ENCODE measurements around the gene GPATCH2L.

Gene GPATCH2L

GRCh38 chr14:76151398-76152332 is at the start of gene GPATCH2L:
TSS of gene GPATCH2L (plus strand) at chr14:76151922. CDS start at chr14:76154364, 2,442 bp downstream.
- peak; percentile 81 to 87 for DNase-seq

DNA sequence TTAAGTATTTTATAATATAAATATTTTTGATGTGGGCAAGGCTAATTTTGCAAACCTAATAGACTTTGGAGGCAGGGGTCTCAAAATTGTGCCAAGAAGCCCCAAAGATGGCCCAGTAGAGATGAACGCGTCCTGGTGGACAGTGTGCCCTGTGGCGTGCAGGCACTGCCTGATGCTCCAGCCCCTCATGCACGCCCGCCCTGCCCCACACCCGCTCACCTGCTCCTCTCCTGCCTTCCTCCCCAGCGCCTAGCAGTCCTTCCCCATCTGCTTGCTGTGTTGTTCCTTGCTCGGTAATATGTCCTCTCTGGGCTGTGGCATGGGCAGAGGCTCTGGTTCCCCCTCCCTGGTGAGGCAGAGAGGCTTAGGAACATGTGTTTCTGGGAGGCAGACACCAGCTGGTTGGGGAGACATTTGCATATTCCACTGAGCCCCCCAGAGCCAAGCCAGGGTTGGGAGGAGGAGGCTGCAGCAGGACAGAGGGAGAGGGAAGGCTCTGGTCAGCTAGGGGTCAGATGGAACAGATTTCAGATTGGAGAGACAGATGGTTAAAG is 46.8 kb upstream of the GPATCH2L start:
- DNase-seq, result no peak

- DNase-seq, result no peak
Measured at GRCh38 chr14:76106188-76106587, 45.5 kb upstream of the GPATCH2L start.

- DNase-seq, result no peak
Measured at GRCh38 chr14:76109087-76109880, 42.4 kb upstream of the GPATCH2L start.

DNA sequence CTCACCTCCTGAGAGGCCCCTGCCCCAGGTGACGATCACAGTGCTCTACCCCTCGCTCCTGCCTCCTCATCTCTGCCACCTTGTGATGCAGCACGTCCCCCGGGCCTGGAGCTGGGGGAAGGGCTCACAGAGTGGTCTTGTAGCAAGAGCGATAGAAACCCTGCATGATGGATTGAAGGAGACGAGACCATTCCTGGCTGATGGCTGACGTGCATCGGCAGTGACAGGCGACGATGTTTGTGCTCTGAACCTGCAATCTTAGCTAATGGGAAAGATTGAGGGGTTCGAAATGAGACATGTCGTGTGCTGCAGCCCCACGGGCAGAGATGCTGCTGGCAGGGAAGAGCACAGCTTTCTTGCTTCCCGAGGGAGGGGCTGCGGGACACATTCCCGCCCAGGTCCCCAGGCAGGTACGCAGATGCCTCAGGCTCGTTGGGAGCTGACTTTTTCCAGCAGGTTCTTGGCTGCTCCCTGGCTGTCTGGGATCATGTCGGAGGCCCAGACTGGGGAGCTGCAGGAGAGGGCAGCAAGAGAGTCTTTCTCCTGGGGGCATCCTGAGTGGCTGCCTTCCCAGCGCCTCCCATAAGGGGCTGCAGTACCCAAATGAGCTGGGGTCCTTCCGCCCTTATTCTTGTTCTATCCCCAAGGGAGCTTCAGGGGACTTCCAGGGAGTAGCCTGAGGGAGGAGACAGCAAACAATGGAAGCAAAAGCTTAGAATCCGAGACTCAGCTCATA is 38.7 kb upstream of the GPATCH2L start:
- DNase-seq, result no peak

DNA sequence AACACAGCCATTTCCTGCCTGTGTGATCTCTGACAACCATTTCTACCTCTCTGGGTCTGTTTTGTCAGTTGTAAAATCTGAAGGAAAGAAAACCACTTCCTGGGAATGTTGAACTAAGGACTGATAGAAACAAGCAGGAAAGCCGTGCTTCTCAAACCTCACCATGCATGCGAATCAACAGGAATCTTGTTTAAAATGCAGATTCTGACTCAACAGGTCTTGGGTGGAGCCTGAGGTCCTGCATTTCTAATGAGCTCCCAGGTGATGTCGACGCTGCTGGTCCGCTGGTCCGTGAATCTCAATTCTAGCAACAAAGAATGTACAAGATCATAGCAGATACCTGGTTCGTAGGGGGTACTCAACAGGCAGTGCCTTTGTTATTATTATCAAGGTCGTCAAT is 38.0 kb upstream of the GPATCH2L start:
- no peak for DNase-seq

DNA sequence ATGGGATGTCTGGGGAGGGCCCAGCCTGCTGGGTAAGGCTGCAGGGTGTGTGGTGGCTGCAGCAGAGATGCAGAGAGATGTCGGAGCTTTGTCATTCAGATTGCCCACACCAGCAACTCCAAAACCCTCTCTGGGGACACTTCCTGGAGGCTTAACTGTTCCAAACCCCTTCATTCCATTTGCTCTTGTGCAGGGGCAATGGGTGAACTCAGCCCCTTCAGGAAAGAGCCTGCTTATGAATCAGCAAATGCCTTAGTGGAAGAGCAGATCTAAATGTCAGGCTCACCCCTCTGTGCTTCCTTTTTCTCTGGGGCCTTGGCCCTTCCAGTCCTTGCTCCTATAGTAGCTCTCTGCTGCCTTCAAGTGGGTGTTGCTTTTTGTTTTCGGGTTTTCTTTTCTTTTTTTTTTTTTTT is 36.7 kb upstream of the GPATCH2L start:
- peak; percentile 5 to 27 for DNase-seq

GRCh38 chr14:76117789-76118484 is 33.8 kb upstream of the GPATCH2L start:
- DNase-seq, result no peak

DNA sequence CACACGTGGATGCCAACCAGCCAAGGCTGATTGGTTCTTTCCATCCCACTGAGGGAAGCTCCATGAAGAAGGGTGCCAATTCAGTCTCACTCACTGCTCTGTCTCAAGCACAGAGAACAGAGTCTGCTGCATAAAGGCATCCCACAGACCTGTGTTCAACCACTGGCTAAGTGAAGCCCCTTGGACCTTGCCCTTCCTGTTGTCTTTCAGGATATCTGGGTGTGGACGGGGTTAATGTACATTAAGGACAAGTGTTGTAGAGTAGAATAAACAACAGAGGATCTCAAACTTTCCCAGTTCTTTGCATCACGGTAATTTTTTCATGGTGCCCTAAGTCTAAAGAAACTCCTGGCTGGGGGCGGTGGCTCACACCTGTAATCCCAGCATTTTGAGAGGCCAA is 33.1 kb upstream of the GPATCH2L start:
- DNase-seq, result no peak

GRCh38 chr14:76121089-76121748 is 30.5 kb upstream of the GPATCH2L start:
- no peak for DNase-seq

- DNase-seq, result no peak
Measured at GRCh38 chr14:76123426-76124225, 28.1 kb upstream of the GPATCH2L start.

DNA sequence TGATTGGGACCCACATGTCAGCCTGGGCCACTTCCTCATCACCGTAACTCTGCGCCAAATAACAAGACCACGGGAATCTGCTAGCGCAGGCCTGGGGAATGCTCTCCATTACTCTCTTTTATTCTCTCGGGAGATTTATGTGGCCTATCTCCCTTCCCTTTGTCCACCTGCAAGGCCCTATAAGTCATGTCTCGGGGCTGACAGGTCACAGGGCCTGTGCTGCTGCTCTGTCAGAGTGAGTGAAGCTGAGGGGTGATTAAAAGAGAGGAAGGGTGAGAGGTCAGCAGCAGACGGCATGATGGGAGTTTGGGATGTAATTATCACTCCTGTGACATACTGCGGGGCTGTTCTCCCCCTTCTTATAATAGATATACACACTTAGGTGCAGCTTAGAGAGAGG is 26.2 kb upstream of the GPATCH2L start:
- DNase-seq, result no peak

GRCh38 chr14:76126076-76126475 is 25.6 kb upstream of the GPATCH2L start:
- peak in 1 of 2 experiments; percentile 8 for DNase-seq

GRCh38 chr14:76129851-76130576 is 21.7 kb upstream of the GPATCH2L start:
- no peak for DNase-seq

- DNase-seq, result no peak
Measured at GRCh38 chr14:76131071-76131965, 20.4 kb upstream of the GPATCH2L start.

DNA sequence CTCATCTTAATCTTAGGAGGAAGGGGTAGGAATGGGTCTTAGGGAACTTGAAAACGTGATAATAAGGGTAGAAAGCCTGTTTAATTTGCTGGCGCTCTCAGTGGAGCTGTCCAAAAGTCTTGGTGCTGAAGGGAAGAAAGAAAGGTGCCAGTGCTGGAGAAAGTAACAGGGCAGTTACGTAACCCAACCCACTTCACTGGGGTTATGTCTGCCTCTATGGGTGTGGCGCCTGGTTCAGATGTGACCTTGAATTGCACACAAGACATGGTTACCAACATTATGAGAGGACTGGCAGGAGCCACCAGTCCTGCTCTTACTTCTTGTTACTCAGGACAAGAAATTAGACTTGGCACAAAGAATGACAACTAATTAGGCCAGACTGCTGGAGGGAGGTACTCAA is 18.6 kb upstream of the GPATCH2L start:
- peak; percentile 47 to 65 for DNase-seq

DNA sequence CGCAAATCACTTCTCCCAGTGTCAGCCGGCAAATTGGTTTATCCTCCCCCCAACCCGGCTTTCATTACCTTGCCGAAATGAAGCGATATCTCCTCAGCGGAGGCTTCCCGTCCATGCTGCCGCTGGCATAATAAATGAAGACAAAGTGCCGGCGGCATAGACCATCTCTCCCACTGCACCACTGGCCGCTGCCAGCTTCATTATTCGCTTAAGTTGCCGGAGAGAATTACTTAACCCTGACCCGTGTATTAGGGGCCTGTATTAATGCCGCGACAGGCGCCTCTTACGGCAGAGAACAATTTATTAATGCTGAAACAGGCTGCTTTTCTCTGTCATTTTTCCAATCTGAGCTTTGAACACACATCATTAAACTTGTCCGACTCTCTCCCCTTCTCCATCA is 17.5 kb upstream of the GPATCH2L start:
- no peak for DNase-seq

DNA sequence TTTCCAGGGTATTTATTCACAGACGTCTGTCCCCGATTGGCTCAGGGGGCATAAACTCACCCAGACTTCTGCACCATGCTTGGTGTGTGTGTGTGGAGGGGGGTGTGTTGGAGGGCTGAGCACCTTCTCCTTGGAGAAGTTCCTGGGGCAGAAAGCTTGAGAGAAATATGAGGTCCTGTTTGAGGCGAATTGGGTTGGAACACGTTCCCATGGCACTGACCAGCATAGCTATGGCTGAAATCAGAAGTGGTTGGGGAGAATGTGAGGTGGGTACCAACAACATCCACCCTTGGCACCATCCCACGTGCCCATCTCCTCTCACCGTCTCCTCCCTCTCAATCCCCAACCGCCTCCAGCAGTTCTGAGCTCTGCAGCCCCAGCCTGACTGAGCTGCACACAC is 16.0 kb upstream of the GPATCH2L start:
- no peak for DNase-seq

Data from Kasumi-1 (cell line).